Neural crest cell (in vitro differentiated cells): Measurements from ENCODE around the gene BTG2. TPM values are rescaled to one million over a fixed set of nuclear protein-coding genes. Genes with fewer than 3 reads are reported as not detected.
A peak's percentile ranks its signal among the peaks of the same experiment; 100 is the strongest.

Experiments
- DNase-seq: peaks from one replicate; pipeline ENCODE4 v3.0.0; 2021; ENCODE audit warnings: low read depth, mixed read lengths, low spot score
- H3K27ac Mint-ChIP-seq: one replicate; pipeline ENCODE4 v1.8.0; 2021; ENCODE audit warnings: mild to moderate bottlenecking, mixed read lengths; ENCODE audit not compliant: unreplicated experiment
- H3K27me3 Mint-ChIP-seq: 2 replicates; pipeline ENCODE4 v1.8.0; 2021; ENCODE audit warnings: low read depth, mild to moderate bottlenecking, mixed read lengths
- H3K36me3 Mint-ChIP-seq: 2 replicates; pipeline ENCODE4 v1.8.0; 2021; ENCODE audit warnings: low read depth, mild to moderate bottlenecking, mixed read lengths
- H3K4me1 Mint-ChIP-seq: 2 replicates; pipeline ENCODE4 v1.8.0; 2021; ENCODE audit warnings: mixed read lengths
- H3K4me3 Mint-ChIP-seq: one replicate; pipeline ENCODE4 v1.8.0; 2021; ENCODE audit warnings: mild to moderate bottlenecking, mixed read lengths
- H3K9me3 Mint-ChIP-seq: 2 replicates; pipeline ENCODE4 v1.8.0; 2021; ENCODE audit warnings: mixed read lengths
- CTCF ChIP-seq: fragments of 200-600 bp; sonication (generic); conservative IDR thresholded peaks from 2 replicates; pipeline ENCODE4 v1.5.0; 2021; ENCODE audit warnings: antibody characterized with exemption, mild to moderate bottlenecking
- total RNA-seq: library from RNA; stranded (reverse); gene quantifications from 2 replicates; pipeline ENCODE4 v1.2.1, GENCODE V29; 2021

BTG2 gene
- total RNA-seq, 1 donor from 2014 or later, result 18.1 TPM

GRCh38 chr1:203288400-203288799, 16.9 kb upstream of the BTG2 start:
- Mint-ChIP-seq H3K27ac (peak overlapping the region; percentile 43), H3K36me3 (no peaks in the 10 kb centered on the region), H3K27me3 (no peaks in the 10 kb centered on the region), H3K4me1 (peaks cover 63% of the 10 kb centered on the region), H3K9me3 (no peaks in the 10 kb centered on the region), H3K4me3 (no peak overlapping the region)
- TF ChIP-seq CTCF, result no peak
- DNase-seq, result no peak

GRCh38 chr1:203289281-203289981, 15.9 kb upstream of the BTG2 start:
- H3K4me3 Mint-ChIP-seq, result peak overlapping the region; percentile 69
- no peaks in the 10 kb centered on the region for H3K36me3 Mint-ChIP-seq
- TF ChIP-seq CTCF, result no peak
- H3K27me3 Mint-ChIP-seq, result no peaks in the 10 kb centered on the region
- no peaks in the 10 kb centered on the region for H3K9me3 Mint-ChIP-seq
- peaks cover 63% of the 10 kb centered on the region for H3K4me1 Mint-ChIP-seq
- DNase-seq, result no peak
- H3K27ac Mint-ChIP-seq, result peak overlapping the region; percentile 90

GRCh38 chr1:203289982-203290260, 15.4 kb upstream of the BTG2 start:
- Mint-ChIP-seq H3K4me1 (peaks cover 63% of the 10 kb centered on the region), H3K27me3 (no peaks in the 10 kb centered on the region), H3K27ac (peak overlapping the region; percentile 90), H3K36me3 (no peaks in the 10 kb centered on the region), H3K4me3 (peak overlapping the region; percentile 69), H3K9me3 (no peaks in the 10 kb centered on the region)
- DNase-seq, result no peak
- no peak for TF ChIP-seq CTCF

GRCh38 chr1:203290261-203291089, 14.8 kb upstream of the BTG2 start:
- no peak for TF ChIP-seq CTCF
- H3K27me3 Mint-ChIP-seq, result no peaks in the 10 kb centered on the region
- DNase-seq, result peak; percentile 72
- H3K4me3 Mint-ChIP-seq, result peak overlapping the region; percentile 69
- H3K4me1 Mint-ChIP-seq, result peaks cover 63% of the 10 kb centered on the region
- H3K36me3 Mint-ChIP-seq, result no peaks in the 10 kb centered on the region
- H3K9me3 Mint-ChIP-seq, result no peaks in the 10 kb centered on the region
- H3K27ac Mint-ChIP-seq, result peak overlapping the region; percentile 90

- H3K4me3 Mint-ChIP-seq, result peak overlapping the region; percentile 69
- peaks cover 62% of the 10 kb centered on the region for H3K4me1 Mint-ChIP-seq
- no peak for DNase-seq
- no peaks in the 10 kb centered on the region for H3K9me3 Mint-ChIP-seq
- H3K36me3 Mint-ChIP-seq, result no peaks in the 10 kb centered on the region
- no peaks in the 10 kb centered on the region for H3K27me3 Mint-ChIP-seq
- TF ChIP-seq CTCF, result no peak
- H3K27ac Mint-ChIP-seq, result peak overlapping the region; percentile 93
Observed at GRCh38 chr1:203291201-203292096, 13.9 kb upstream of the BTG2 start.
